Stomach (tissue), 9 donors: ENCODE results near the gene SSC5D. TPM values are rescaled to one million over a fixed set of nuclear protein-coding genes. Genes with fewer than 3 reads are reported as not detected.

ENCODE experiments used
- DNase-seq, 2 donors: peaks; one replicate each; pipeline versions ENCODE4 v3.0.0 to v3.0.0-alpha.2; 2013 to 2019
- H3K27ac ChIP-seq, 5 donors: fragments of 200-600 bp in 4 of 5; sonication (generic) in 4 of 5; one replicate each; pipeline ENCODE4 v1.5.1; 2013 to 2019; ENCODE audit warnings: mild to moderate bottlenecking in 1 of 5, moderate library complexity in 1 of 5
- H3K27me3 ChIP-seq, 3 donors: fragments of 200-600 bp; sonication (generic); one replicate each; pipeline ENCODE4 v1.5.1; 2017 to 2019; ENCODE audit warnings: mixed run types in 1 of 3
- H3K36me3 ChIP-seq, 4 donors: fragments of 200-600 bp; sonication (generic); 1 replicate in 3 of 4; 2 replicates in 1 of 4; pipeline ENCODE4 v1.5.1; 2016 to 2019
- H3K4me1 ChIP-seq, 4 donors: fragments of 200-600 bp; sonication (generic); one replicate each; pipeline ENCODE4 v1.5.1; 2016 to 2019
- H3K4me3 ChIP-seq, 4 donors: fragments of 200-600 bp; sonication (generic) in 3 of 4; one replicate each; pipeline ENCODE4 v1.5.1; 2016 to 2019; ENCODE audit warnings: mild to moderate bottlenecking in 1 of 4
- H3K9me3 ChIP-seq, 4 donors: fragments of 200-600 bp; sonication (generic); one replicate each; pipeline ENCODE4 v1.5.1; 2016 to 2019
- CTCF ChIP-seq, 7 experiments: fragments of 450-650 bp in 4 of 7; fragments of 200-600 bp in 3 of 7; sonication (generic) in 3 of 7; IDR thresholded peaks; one replicate each; pipeline ENCODE4 v1.5.1; 2016 to 2019; ENCODE audit warnings: antibody characterized with exemption in 7 of 7, control low read depth in 2 of 7, mild to moderate bottlenecking in 1 of 7
- EP300 ChIP-seq: sonication (generic); formaldehyde crosslinking; IDR thresholded peaks from one replicate; pipeline ENCODE4 v1.6.1; 2017; ENCODE audit warnings: antibody characterized with exemption
- POLR2A ChIP-seq, 4 donors: fragments of 450-650 bp; IDR thresholded peaks; one replicate each; pipeline ENCODE4 v1.6.1; 2016; ENCODE audit warnings: antibody characterized with exemption in 4 of 4, control low read depth in 2 of 4, mild to moderate bottlenecking in 1 of 4, moderate library complexity in 1 of 4
- POLR2AphosphoS5 ChIP-seq, 3 donors: sonication (generic); formaldehyde crosslinking; IDR thresholded peaks; one replicate each; pipeline ENCODE4 v1.6.1; 2016; ENCODE audit warnings: antibody characterized with exemption in 3 of 3
- WGBS, 5 donors: extraction: QIAGEN DNeasy Blood & Tissue Kit in 3 of 5; methylation state at CpG; one replicate each; pipeline versions ENCODE4 v1.1.5 to v1.1.7; 2013 to 2018; 5-methylcytosine and 5-hydroxymethylcytosine counted together
- intact Hi-C: fragments of 100-400 bp; cut with DNase I; formaldehyde crosslinking; loops from one replicate; pipeline ENCODE4 v1.15.1; 2023; ENCODE audit warnings: low total_unique reads
- polyA plus RNA-seq, 3 donors: library from polyadenylated mRNA; stranded (reverse); fragments of 200-250 nt; gene quantifications; one replicate each; pipeline ENCODE4 v1.2.3, GENCODE V29; 2013
- total RNA-seq, 5 donors: library from RNA; depleted of rRNA; stranded (reverse); fragments of >200 nt; gene quantifications; one replicate each; pipeline versions ENCODE4 v1.1.0 to v1.2.3, GENCODE V29; 2014 to 2016
- donor health status: healthy with polysubstance abuse.
- donor health status: Bipolar disorder and iron deficiency.
- donor health status: healthy.

Gene SSC5D
- total and polyA plus RNA-seq, 8 donors = 0.46 to 15.1 (median 2.2) TPM; not detected in 1

- DNase-seq = no peak
- Histone ChIP-seq H3K27ac (no peak overlapping the region), H3K27me3 (peaks cover 0 to 10% (median 3%) of the 10 kb centered on the region in 3 donors), H3K36me3 (no peaks in the 10 kb centered on the region), H3K4me1 (peaks cover under 1 to 21% (median 14%) of the 10 kb centered on the region in 4 donors), H3K4me3 (no peak overlapping the region), H3K9me3 (peaks cover 0 to 6% (median 0%) of the 10 kb centered on the region in 4 donors)
- WGBS, 5 donors = 73 to 83% (median 82%) methylated on average over 8 to 9 of the region's 9 CpGs
- no peak for TF ChIP-seq POLR2AphosphoS5 (IDR thresholded peaks at IDR 0.05)
- TF ChIP-seq CTCF (IDR thresholded peaks at IDR 0.05) = no peak
- no peak for TF ChIP-seq EP300
- no peak for TF ChIP-seq POLR2A (IDR thresholded peaks at IDR 0.05)
- intact Hi-C loops = no loop called here
Observed at GRCh38 chr19:55559684-55560083, 71.4 kb downstream of the SSC5D start.

GRCh38 chr19:55563261-55563690 lies 75.0 kb downstream of the SSC5D start:
- peaks cover 4 to 26% (median 10%) of the 10 kb centered on the region in 4 donors for H3K4me1 ChIP-seq
- no peaks in the 10 kb centered on the region for H3K36me3 ChIP-seq
- H3K9me3 ChIP-seq = peaks cover 0 to 6% (median 0%) of the 10 kb centered on the region in 4 donors
- peaks cover 0 to 15% (median 3%) of the 10 kb centered on the region in 3 donors for H3K27me3 ChIP-seq
- peak overlapping the region; percentile 83 to 97 (median 86) for H3K27ac ChIP-seq
- intact Hi-C loops = no loop called here
- DNase-seq = peak; percentile 87 to 88
- no peak overlapping the region for H3K4me3 ChIP-seq
- WGBS, 5 donors = 17 to 38% (median 20%) methylated on average over 12 of the region's 12 CpGs
- TF ChIP-seq POLR2A (IDR thresholded peaks at IDR 0.05) (peak in 2 of 4 donors; percentile 52 to 71), EP300 (no peak), POLR2AphosphoS5 (IDR thresholded peaks at IDR 0.05) (peak in 2 of 3 donors; percentile 72 to 76), CTCF (IDR thresholded peaks at IDR 0.05) (no peak)

- Histone ChIP-seq H3K27me3 (peaks cover 0 to 15% (median 3%) of the 10 kb centered on the region in 3 donors), H3K4me1 (peaks cover 4 to 26% (median 10%) of the 10 kb centered on the region in 4 donors), H3K27ac (peak overlapping the region in 2 of 5 donors; percentile 29 to 32), H3K4me3 (no peak overlapping the region), H3K9me3 (no peaks in the 10 kb centered on the region), H3K36me3 (no peaks in the 10 kb centered on the region)
- TF ChIP-seq EP300 (no peak), POLR2AphosphoS5 (IDR thresholded peaks at IDR 0.05) (no peak), POLR2A (IDR thresholded peaks at IDR 0.05) (no peak), CTCF (IDR thresholded peaks at IDR 0.05) (no peak)
- no peak for DNase-seq
- intact Hi-C loops = no loop called here
- WGBS, 5 donors = 43 to 50% (median 49%) methylated on average over 9 of the region's 9 CpGs
Observed at GRCh38 chr19:55566823-55567222, 78.6 kb downstream of the SSC5D start.

- intact Hi-C loops = no loop called here
- no peak overlapping the region for H3K27ac ChIP-seq
- peaks cover 4 to 20% (median 10%) of the 10 kb centered on the region in 4 donors for H3K4me1 ChIP-seq
- TF ChIP-seq CTCF (IDR thresholded peaks at IDR 0.05) = no peak
- no peaks in the 10 kb centered on the region for H3K36me3 ChIP-seq
- H3K4me3 ChIP-seq = no peak overlapping the region
- peaks cover 0 to 15% (median 3%) of the 10 kb centered on the region in 3 donors for H3K27me3 ChIP-seq
- H3K9me3 ChIP-seq = no peaks in the 10 kb centered on the region
- DNase-seq = no peak
Observed at GRCh38 chr19:55567708-55568328, 79.6 kb downstream of the SSC5D start.

Other genes starting within 250 kb of the SSC5D start
- 100 to 1,000 TPM in 1 of 5 donors, 10 to 100 TPM in 4; 36.9 to 112 (median 79.9) TPM for gene PPP6R1, start 229.4 kb upstream of the SSC5D start, total RNA-seq
- 10 to 100 TPM; 19.5 to 33.6 (median 24.4) TPM for gene PPP6R1, start 229.4 kb upstream of the SSC5D start, polyA plus RNA-seq
- gene HSPBP1, start 208.3 kb upstream of the SSC5D start, total RNA-seq = 10 to 100 TPM in 3 of 5 donors, 1 to 10 TPM in 2; 5.3 to 69.2 (median 14.9) TPM
- gene HSPBP1, start 208.3 kb upstream of the SSC5D start, polyA plus RNA-seq = 10 to 100 TPM; 27.5 to 40.2 (median 32.6) TPM
- gene BRSK1, start 204.4 kb upstream of the SSC5D start, total RNA-seq = 10 to 100 TPM in 2 of 5 donors, 1 to 10 TPM in 1, not detected in 2; 5.7 to 67.7 (median 45.1) TPM
- gene BRSK1, start 204.4 kb upstream of the SSC5D start, polyA plus RNA-seq = 1 to 10 TPM; 1.5 to 5.0 (median 2.4) TPM
- gene TMEM150B, start 163.1 kb upstream of the SSC5D start, total RNA-seq = 10 to 100 TPM in 1 of 5 donors, 1 to 10 TPM in 2, not detected in 2; 1.3 to 15.8 (median 3.3) TPM
- gene TMEM150B, start 163.1 kb upstream of the SSC5D start, polyA plus RNA-seq = under 1 TPM; 0.18 to 0.92 (median 0.87) TPM
- gene KMT5C, start 148.6 kb upstream of the SSC5D start, total RNA-seq = 100 to 1,000 TPM in 2 of 5 donors, 10 to 100 TPM in 2, 1 to 10 TPM in 1; 4.1 to 122 (median 27.7) TPM
- 1 to 10 TPM; 2.7 to 7.4 (median 5.5) TPM for gene KMT5C, start 148.6 kb upstream of the SSC5D start, polyA plus RNA-seq
- 10 to 100 TPM in 1 of 5 donors, not detected in 4; 18.2 TPM for gene COX6B2, start 133.7 kb upstream of the SSC5D start, total RNA-seq
- under 1 TPM in 2 of 3 donors, not detected in 1; 0.19 to 0.93 TPM for gene COX6B2, start 133.7 kb upstream of the SSC5D start, polyA plus RNA-seq
- gene GARIN5B, start 125.2 kb upstream of the SSC5D start, total RNA-seq = not detected
- not detected for gene GARIN5B, start 125.2 kb upstream of the SSC5D start, polyA plus RNA-seq
- gene IL11, start 118.0 kb upstream of the SSC5D start, total RNA-seq = 1 to 10 TPM in 2 of 5 donors, not detected in 3; 1.3 TPM
- 10 to 100 TPM in 1 of 3 donors, 1 to 10 TPM in 2; 1.0 to 17.4 (median 1.4) TPM for gene IL11, start 118.0 kb upstream of the SSC5D start, polyA plus RNA-seq
- not detected for gene TMEM190, start 111.6 kb upstream of the SSC5D start, total RNA-seq
- gene TMEM190, start 111.6 kb upstream of the SSC5D start, polyA plus RNA-seq = 1 to 10 TPM in 1 of 3 donors, under 1 TPM in 1, not detected in 1; 0.68 to 1.3 TPM
- gene TMEM238, start 104.1 kb upstream of the SSC5D start, total RNA-seq = 100 to 1,000 TPM in 1 of 5 donors, 10 to 100 TPM in 1, 1 to 10 TPM in 1, not detected in 2; 5.4 to 504 (median 36.1) TPM
- under 1 TPM in 2 of 3 donors, not detected in 1; 0.75 to 0.83 TPM for gene TMEM238, start 104.1 kb upstream of the SSC5D start, polyA plus RNA-seq
- gene RPL28, start 102.5 kb upstream of the SSC5D start, total RNA-seq = 100 to 1,000 TPM in 4 of 5 donors, 10 to 100 TPM in 1; 47.5 to 854 (median 193) TPM
- gene RPL28, start 102.5 kb upstream of the SSC5D start, polyA plus RNA-seq = 1,000 to 10,000 TPM; 2,029 to 2,388 (median 2,037) TPM
- gene UBE2S, start 80.6 kb upstream of the SSC5D start, total RNA-seq = 10 to 100 TPM in 3 of 5 donors, 1 to 10 TPM in 2; 8.0 to 43.3 (median 20.2) TPM
- gene UBE2S, start 80.6 kb upstream of the SSC5D start, polyA plus RNA-seq = 10 to 100 TPM; 11.6 to 13.1 (median 13.1) TPM
- gene SHISA7, start 45.1 kb upstream of the SSC5D start, total RNA-seq = not detected
- not detected for gene SHISA7, start 45.1 kb upstream of the SSC5D start, polyA plus RNA-seq
- 100 to 1,000 TPM in 1 of 5 donors, 10 to 100 TPM in 4; 19.8 to 348 (median 63.6) TPM for gene ISOC2, start 26.8 kb upstream of the SSC5D start, total RNA-seq
- 10 to 100 TPM; 76.7 to 80.5 (median 79.6) TPM for gene ISOC2, start 26.8 kb upstream of the SSC5D start, polyA plus RNA-seq
- not detected for gene C19orf85, start 23.7 kb upstream of the SSC5D start, total RNA-seq
- gene C19orf85, start 23.7 kb upstream of the SSC5D start, polyA plus RNA-seq = under 1 TPM in 1 of 3 donors, not detected in 2; 0.23 TPM
- gene ZNF628, start 11.8 kb upstream of the SSC5D start, total RNA-seq = 10 to 100 TPM in 1 of 5 donors, 1 to 10 TPM in 3, under 1 TPM in 1; 0.58 to 16.1 (median 5.7) TPM
- gene ZNF628, start 11.8 kb upstream of the SSC5D start, polyA plus RNA-seq = 1 to 10 TPM; 2.0 to 7.2 (median 4.3) TPM
- gene NAT14, start 3.2 kb upstream of the SSC5D start, total RNA-seq = 1 to 10 TPM in 2 of 5 donors, not detected in 3; 4.3 to 6.4 TPM
- 10 to 100 TPM in 2 of 3 donors, 1 to 10 TPM in 1; 8.7 to 22.1 (median 14.4) TPM for gene NAT14, start 3.2 kb upstream of the SSC5D start, polyA plus RNA-seq
- gene SBK2, start 48.7 kb downstream of the SSC5D start, total RNA-seq = not detected
- gene SBK2, start 48.7 kb downstream of the SSC5D start, polyA plus RNA-seq = not detected
- 1 to 10 TPM in 2 of 5 donors, under 1 TPM in 1, not detected in 2; 0.37 to 6.2 (median 2.0) TPM for gene SBK3, start 57.1 kb downstream of the SSC5D start, total RNA-seq
- under 1 TPM in 2 of 3 donors, not detected in 1; 0.20 to 0.56 TPM for gene SBK3, start 57.1 kb downstream of the SSC5D start, polyA plus RNA-seq
- 10 to 100 TPM in 1 of 5 donors, 1 to 10 TPM in 4; 3.1 to 12.1 (median 5.1) TPM for gene ZNF579, start 92.4 kb downstream of the SSC5D start, total RNA-seq
- gene ZNF579, start 92.4 kb downstream of the SSC5D start, polyA plus RNA-seq = 10 to 100 TPM; 10.8 to 13.0 (median 11.0) TPM
- gene FIZ1, start 111.1 kb downstream of the SSC5D start, total RNA-seq = 10 to 100 TPM in 1 of 5 donors, 1 to 10 TPM in 3, not detected in 1; 4.0 to 16.8 (median 6.7) TPM
- gene FIZ1, start 111.1 kb downstream of the SSC5D start, polyA plus RNA-seq = 10 to 100 TPM in 1 of 3 donors, 1 to 10 TPM in 2; 8.7 to 10.8 (median 9.4) TPM
- 10 to 100 TPM in 3 of 5 donors, 1 to 10 TPM in 2; 2.9 to 54.3 (median 17.4) TPM for gene ZNF524, start 111.9 kb downstream of the SSC5D start, total RNA-seq
- gene ZNF524, start 111.9 kb downstream of the SSC5D start, polyA plus RNA-seq = 10 to 100 TPM; 61.3 to 70.7 (median 68.9) TPM
- 10 to 100 TPM in 3 of 5 donors, 1 to 10 TPM in 2; 1.3 to 60.5 (median 11.6) TPM for gene ZNF865, start 117.2 kb downstream of the SSC5D start, total RNA-seq
- 1 to 10 TPM; 5.3 to 6.3 (median 6.1) TPM for gene ZNF865, start 117.2 kb downstream of the SSC5D start, polyA plus RNA-seq
- gene ZNF784, start 136.1 kb downstream of the SSC5D start, total RNA-seq = 10 to 100 TPM in 1 of 5 donors, 1 to 10 TPM in 3, not detected in 1; 1.8 to 15.1 (median 4.6) TPM
- gene ZNF784, start 136.1 kb downstream of the SSC5D start, polyA plus RNA-seq = 1 to 10 TPM; 4.2 to 6.0 (median 5.9) TPM
- gene ZNF580, start 152.6 kb downstream of the SSC5D start, total RNA-seq = 10 to 100 TPM in 4 of 5 donors, not detected in 1; 10.6 to 55.0 (median 16.6) TPM
- 10 to 100 TPM; 18.6 to 26.9 (median 21.5) TPM for gene ZNF580, start 152.6 kb downstream of the SSC5D start, polyA plus RNA-seq
- gene ZNF581, start 155.2 kb downstream of the SSC5D start, total RNA-seq = 10 to 100 TPM in 1 of 5 donors, 1 to 10 TPM in 4; 2.2 to 14.5 (median 5.3) TPM
- 10 to 100 TPM; 14.9 to 27.8 (median 21.2) TPM for gene ZNF581, start 155.2 kb downstream of the SSC5D start, polyA plus RNA-seq
- 10 to 100 TPM in 3 of 5 donors, 1 to 10 TPM in 2; 3.5 to 25.5 (median 13.4) TPM for gene CCDC106, start 159.8 kb downstream of the SSC5D start, total RNA-seq
- gene CCDC106, start 159.8 kb downstream of the SSC5D start, polyA plus RNA-seq = 10 to 100 TPM; 12.0 to 19.4 (median 14.1) TPM
- gene U2AF2, start 166.6 kb downstream of the SSC5D start, total RNA-seq = 100 to 1,000 TPM in 4 of 5 donors, 10 to 100 TPM in 1; 70.5 to 463 (median 183) TPM
- gene U2AF2, start 166.6 kb downstream of the SSC5D start, polyA plus RNA-seq = 10 to 100 TPM; 53.2 to 91.4 (median 62.2) TPM
- gene EPN1, start 186.8 kb downstream of the SSC5D start, total RNA-seq = 100 to 1,000 TPM in 3 of 5 donors, 10 to 100 TPM in 2; 17.8 to 363 (median 184) TPM
- gene EPN1, start 186.8 kb downstream of the SSC5D start, polyA plus RNA-seq = 100 to 1,000 TPM in 2 of 3 donors, 10 to 100 TPM in 1; 74.6 to 213 (median 183) TPM
- not detected for gene NLRP9, start 250.0 kb downstream of the SSC5D start, total RNA-seq
- not detected for gene NLRP9, start 250.0 kb downstream of the SSC5D start, polyA plus RNA-seq